ENCODE data around the gene KCNH5. TPM values are rescaled to one million over a fixed set of nuclear protein-coding genes. Genes with fewer than 3 reads are reported as not detected.

KCNH5 gene
- total RNA-seq, 6 donors from 2014 or later: under 0.01 to 0.22 TPM; not detected in 4

GRCh38 chr14:62654641-62655040, 390.6 kb downstream of the KCNH5 start:
- H3K4me1 ChIP-seq: peaks cover 0 to 3% (median 0%) of the 10 kb centered on the region in 4 donors
- H3K36me3 ChIP-seq: no peaks in the 10 kb centered on the region
- H3K27me3 ChIP-seq: no peaks in the 10 kb centered on the region
- WGBS, 2 donors: 57% methylated on average over 5 of the region's 5 CpGs
- H3K4me3 ChIP-seq: no peak overlapping the region
- no peaks in the 10 kb centered on the region for H3K9me3 ChIP-seq
- DNase-seq: no peak
- no peak overlapping the region for H3K27ac ChIP-seq
- no peak for TF ChIP-seq CTCF (IDR thresholded peaks at IDR 0.05)
- no peak for TF ChIP-seq POLR2A (IDR thresholded peaks at IDR 0.05)
- TF ChIP-seq POLR2AphosphoS5 (IDR thresholded peaks at IDR 0.05): no peak
- TF ChIP-seq EP300 (IDR thresholded peaks at IDR 0.05): no peak
- no peak for ATAC-seq (ENCODE audit: low FRiP score in 2 of 2)

Other genes starting within 250 kb of the KCNH5 start
- gene RHOJ, start 159.0 kb upstream of the KCNH5 start, total RNA-seq: 10 to 100 TPM in 4 of 6 donors, 1 to 10 TPM in 2; 4.6 to 42.5 (median 14.7) TPM

All from upper lobe of left lung (tissue), 6 donors.